Measurements from ENCODE around the gene CLCN6. TPM values are rescaled to one million over a fixed set of nuclear protein-coding genes. Genes with fewer than 3 reads are reported as not detected.

CLCN6 gene
- polyA plus RNA-seq, 3 donors = 3.8 to 37.1 (median 4.2) TPM

- H2AFZ ChIP-seq (ENCODE audit: insufficient read depth, low read depth, low read length, poor library complexity, severe bottlenecking) = peak within 1 kb of the TSS; percentile 41
- no peak within 1 kb of the TSS for H3K27ac Mint-ChIP-seq
- peak within 1 kb of the TSS; percentile 58 for H3K4me2 ChIP-seq (replicated peaks; ENCODE audit: extremely low read depth, low read length, poor library complexity, severe bottlenecking)
- peak within 1 kb of the TSS; percentile 20 to 32 for H3K4me3 Mint-ChIP-seq
- H3K79me2 ChIP-seq (ENCODE audit: insufficient read depth, low read length) = no peaks in the 10 kb centered on the region
- TF ChIP-seq CTCF (IDR thresholded peaks at IDR 0.05) = no peak
- peak within 1 kb of the TSS in 1 of 3 experiments; percentile 42 for H3K4me3 ChIP-seq (replicated peaks in 1 of 3; ENCODE audit: low read depth in 2 of 3, low read length in 3 of 3)
- H3K4me1 ChIP-seq (ENCODE audit: control insufficient read depth in 1 of 2, insufficient read depth in 2 of 2, low read length in 2 of 2) = peaks cover 5 to 7% of the 10 kb centered on the region in 2 donors
- H3K4me1 Mint-ChIP-seq = peaks cover 7% of the 10 kb centered on the region
- WGBS (ENCODE audit: insufficient coverage) = 6% methylated on average over 29 of the region's 29 CpGs
- no peaks in the 10 kb centered on the region for H3K9me3 ChIP-seq (replicated peaks in 1 of 2; ENCODE audit: control insufficient read depth in 1 of 2, insufficient read depth in 1 of 2, low read length in 2 of 2)
- no peak within 1 kb of the TSS for H3K27ac ChIP-seq (ENCODE audit: low read depth in 1 of 2, low read length in 2 of 2)
- peaks cover 0 to 2% (median 0%) of the 10 kb centered on the region in 7 donors for H3K9me3 Mint-ChIP-seq
- H3K9ac ChIP-seq (ENCODE audit: insufficient read depth, low read length, poor library complexity, severe bottlenecking) = no peak within 1 kb of the TSS
- H3K36me3 ChIP-seq (replicated peaks in 1 of 2; ENCODE audit: control insufficient read depth in 1 of 2, insufficient read depth in 2 of 2, low read length in 2 of 2) = no peaks in the 10 kb centered on the region
- H3K27me3 Mint-ChIP-seq (ENCODE audit: low read depth in 3 of 3) = peaks cover 13 to 37% (median 17%) of the 10 kb centered on the region in 3 donors
- peaks cover 0 to 20% of the 10 kb centered on the region in 2 donors for H3K27me3 ChIP-seq (ENCODE audit: control insufficient read depth in 2 of 2, insufficient read depth in 2 of 2, low read length in 2 of 2)
- H4K20me1 ChIP-seq (ENCODE audit: insufficient read depth, low read length) = no peaks in the 10 kb centered on the region
- intact Hi-C loops (cut with micrococcal nuclease) = no loop called here
- peaks cover 0 to 1% of the 10 kb centered on the region in 2 donors for H3K36me3 Mint-ChIP-seq
- peak in 2 of 3 donors; percentile 26 to 34 for DNase-seq
These were observed 44.0 kb upstream of the CLCN6 start, which contains the start of gene C1orf167 for GRCh38 chr1:11761988-11762406. TSS of gene C1orf167 (plus strand) at chr1:11762193. CDS start at chr1:11764401, 2,208 bp downstream.

GRCh38 chr1:11764115-11764514 lies 41.9 kb upstream of the CLCN6 start:
- no peaks in the 10 kb centered on the region for H4K20me1 ChIP-seq (ENCODE audit: insufficient read depth, low read length)
- H3K36me3 ChIP-seq (replicated peaks in 1 of 2; ENCODE audit: control insufficient read depth in 1 of 2, insufficient read depth in 2 of 2, low read length in 2 of 2) = no peaks in the 10 kb centered on the region
- Mint-ChIP-seq H3K4me1 (peaks cover 9% of the 10 kb centered on the region), H3K36me3 (peaks cover 0 to 1% of the 10 kb centered on the region in 2 donors), H3K27me3 (ENCODE audit: low read depth in 3 of 3) (peaks cover 11 to 35% (median 20%) of the 10 kb centered on the region in 3 donors), H3K4me3 (no peak overlapping the region), H3K9me3 (peaks cover 0 to 2% (median 0%) of the 10 kb centered on the region in 7 donors), H3K27ac (no peak overlapping the region)
- H3K79me2 ChIP-seq (ENCODE audit: insufficient read depth, low read length) = no peaks in the 10 kb centered on the region
- H3K4me2 ChIP-seq (replicated peaks; ENCODE audit: extremely low read depth, low read length, poor library complexity, severe bottlenecking) = no peak overlapping the region
- H3K9ac ChIP-seq (ENCODE audit: insufficient read depth, low read length, poor library complexity, severe bottlenecking) = no peak overlapping the region
- no peak overlapping the region for H3K27ac ChIP-seq (ENCODE audit: low read depth in 1 of 2, low read length in 2 of 2)
- peaks cover 5 to 11% of the 10 kb centered on the region in 2 donors for H3K4me1 ChIP-seq (ENCODE audit: control insufficient read depth in 1 of 2, insufficient read depth in 2 of 2, low read length in 2 of 2)
- intact Hi-C loops (cut with micrococcal nuclease) = no loop called here
- no peak for TF ChIP-seq CTCF (IDR thresholded peaks at IDR 0.05)
- 91% methylated on average over 2 of the region's 3 CpGs for WGBS (ENCODE audit: insufficient coverage)
- no peak overlapping the region for H3K4me3 ChIP-seq (replicated peaks in 1 of 3; ENCODE audit: low read depth in 2 of 3, low read length in 3 of 3)
- H3K27me3 ChIP-seq (ENCODE audit: control insufficient read depth in 2 of 2, insufficient read depth in 2 of 2, low read length in 2 of 2) = peaks cover 0 to 20% of the 10 kb centered on the region in 2 donors
- H3K9me3 ChIP-seq (replicated peaks in 1 of 2; ENCODE audit: control insufficient read depth in 1 of 2, insufficient read depth in 1 of 2, low read length in 2 of 2) = no peaks in the 10 kb centered on the region
- no peak overlapping the region for H2AFZ ChIP-seq (ENCODE audit: insufficient read depth, low read depth, low read length, poor library complexity, severe bottlenecking)
- no peak for DNase-seq

Data from CD14-positive monocyte (primary cell).